Keratinocyte (primary cell): ENCODE data around the gene FARP1.

Experiments used
- CTCF ChIP-seq, 3 experiments: IDR thresholded peaks in 1 of 3; conservative IDR thresholded peaks in 1 of 3; optimal IDR thresholded peaks in 1 of 3; 2 replicates in 2 of 3; 3 replicates in 1 of 3; pipeline versions ENCODE3 to v1.5.1; 2011; ENCODE audit warnings: low read length in 3 of 3, mild to moderate bottlenecking in 3 of 3, moderate library complexity in 2 of 3, control low read depth in 1 of 3, inconsistent platforms in 1 of 3; ENCODE audit not compliant: insufficient read depth in 2 of 3; ENCODE audit errors: extremely low read depth in 1 of 3
- EZH2 ChIP-seq: IDR thresholded peaks from one replicate; pipeline ENCODE4 v1.6.1; 2012; ENCODE audit warnings: inconsistent platforms, mild to moderate bottlenecking, low read length, moderate library complexity

GRCh38 chr13:98326291-98326690, 183.4 kb downstream of the FARP1 start:
- no peak for TF ChIP-seq CTCF (optimal IDR thresholded peaks at IDR 0.05 in 1 of 3, IDR thresholded peaks at IDR 0.05 in 1 of 3, conservative IDR thresholded peaks at IDR 0.05 in 1 of 3; ENCODE audit: extremely low read depth in 1 of 3, insufficient read depth in 2 of 3, low read length in 3 of 3)
- no peak for TF ChIP-seq EZH2
